ENCODE results near the gene JAML. TPM values are rescaled to one million over a fixed set of nuclear protein-coding genes. Genes with fewer than 3 reads are reported as not detected.

Gene JAML
- total and polyA plus RNA-seq, 9 of the 15 experiments (the other 6 are each of a cell fraction or from before 2014, with no cell fraction given), result 0.05 to 0.32 (median 0.22) TPM; not detected in 4

- TF ChIP-seq ETV6 (IDR thresholded peaks at IDR 0.05; ENCODE audit: borderline replicate concordance in 1 of 2, low read depth in 2 of 2, low read length in 1 of 2) (peak; percentile 85 to 95; a peak in 3 of 4 replicates), ETV6 (CRISPR knock-in tag; IDR thresholded peaks at IDR 0.05; ENCODE audit: borderline replicate concordance) (no peak), PHB2 (IDR thresholded peaks at IDR 0.05; ENCODE audit: low read depth) (peak; percentile 82), CREB5 (CRISPR knock-in tag; IDR thresholded peaks at IDR 0.05) (no peak), MCM3 (IDR thresholded peaks at IDR 0.05) (no peak), PCBP2 (IDR thresholded peaks at IDR 0.05; ENCODE audit: low read depth, low read length, poor library complexity, severe bottlenecking) (no peak), ARID1B (IDR thresholded peaks at IDR 0.05) (peak; percentile 99), FOXA3 (CRISPR knock-in tag; conservative IDR thresholded peaks at IDR 0.05 in 1 of 2, IDR thresholded peaks at IDR 0.05 in 1 of 2) (peak in 1 of 2 experiments; percentile 76; a peak in 2 of 4 replicates), ZNF589 (CRISPR knock-in tag; IDR thresholded peaks at IDR 0.05; ENCODE audit: low read depth) (no peak; the same call in 1 of the 2 replicates), SMC3 (conservative IDR thresholded peaks at IDR 0.05; ENCODE audit: insufficient read depth, low read depth, low read length) (no peak), MCM5 (IDR thresholded peaks at IDR 0.05; ENCODE audit: low read depth) (no peak), HSF4 (CRISPR knock-in tag; IDR thresholded peaks at IDR 0.05; ENCODE audit: borderline replicate concordance) (no peak), LARP7 (IDR thresholded peaks at IDR 0.05) (no peak), PRMT5 (CRISPR knock-in tag; IDR thresholded peaks at IDR 0.05) (no peak), KLF6 (CRISPR knock-in tag; IDR thresholded peaks at IDR 0.05; ENCODE audit: borderline replicate concordance) (peak; percentile 38; the same call in 1 of the 2 replicates), PTRF (tag; IDR thresholded peaks at IDR 0.05) (no peak), PYGO2 (tag; IDR thresholded peaks at IDR 0.05) (peak; percentile 85), MYBL2 (IDR thresholded peaks at IDR 0.05; ENCODE audit: low read depth) (no peak), MYBL2 (CRISPR knock-in tag; IDR thresholded peaks at IDR 0.05; ENCODE audit: borderline replicate concordance) (no peak), RBBP5 (IDR thresholded peaks at IDR 0.05; ENCODE audit: borderline replicate concordance, insufficient read depth, low read length, poor library complexity, severe bottlenecking) (peak; percentile 63), SP2 (IDR thresholded peaks at IDR 0.05; ENCODE audit: extremely low read depth, low read depth, low read length, poor library complexity, severe bottlenecking) (no peak), SAP30 (IDR thresholded peaks at IDR 0.05; ENCODE audit: borderline replicate concordance, insufficient read depth, low read depth, low read length, poor library complexity, severe bottlenecking) (no peak), CAMTA2 (CRISPR knock-in tag; conservative IDR thresholded peaks at IDR 0.05) (no peak), BCOR (IDR thresholded peaks at IDR 0.05) (peak; percentile 90), ZBTB8A (IDR thresholded peaks at IDR 0.05; ENCODE audit: partially characterized antibody) (no peak), RFX1 (IDR thresholded peaks at IDR 0.05) (no peak), SRSF9 (IDR thresholded peaks at IDR 0.05; ENCODE audit: borderline replicate concordance, low read depth, low read length) (no peak), TGIF2 (CRISPR knock-in tag; IDR thresholded peaks at IDR 0.05) (no peak)
Measured at GRCh38 chr11:118240999-118241763, 16.4 kb upstream of the JAML start (continued).
